K562 (cell line): ENCODE measurements around the gene CTNNBL1. TPM values are rescaled to one million over a fixed set of nuclear protein-coding genes. Genes with fewer than 3 reads are reported as not detected.

Experiments used
- BRF2 ChIP-seq: IDR thresholded peaks from 3 replicates; pipeline ENCODE4 v1.6.1; 2011; ENCODE audit warnings: borderline replicate concordance, mild to moderate bottlenecking; ENCODE audit not compliant: insufficient read length, insufficient read depth
- CBFA2T3 ChIP-seq: fragments of 450-650 bp; IDR thresholded peaks from 2 replicates; pipeline ENCODE4 v1.6.1; 2017
- CHD4 ChIP-seq: fragments of 200-600 bp; sonication (generic); IDR thresholded peaks from 3 replicates; pipeline ENCODE4 v1.6.1; 2012; ENCODE audit warnings: low read depth, mild to moderate bottlenecking, mixed read lengths, low read length, inconsistent platforms; ENCODE audit not compliant: insufficient read depth, insufficient replicate concordance, poor library complexity, severe bottlenecking
- CTBP1 ChIP-seq: fragments of 450-650 bp; IDR thresholded peaks from 2 replicates; pipeline ENCODE4 v1.6.1; 2016; ENCODE audit warnings: borderline replicate concordance
- POLR2AphosphoS5 ChIP-seq: IDR thresholded peaks from 2 replicates; pipeline ENCODE4 v1.6.1; 2011; ENCODE audit warnings: mild to moderate bottlenecking, low read depth, low read length, moderate library complexity; ENCODE audit not compliant: control insufficient read depth, insufficient read depth
- TCF3 ChIP-seq: sonication (generic); formaldehyde crosslinking; IDR thresholded peaks from 2 replicates; pipeline ENCODE4 v1.4.0; 2020; ENCODE audit warnings: mild to moderate bottlenecking, missing genetic modification reagents
- ZNF318 ChIP-seq, 2 experiments: fragments of 450-650 bp; IDR thresholded peaks; 2 replicates each; pipeline ENCODE4 v1.6.1; 2016; ENCODE audit warnings: mild to moderate bottlenecking in 2 of 2, borderline replicate concordance in 1 of 2, low read depth in 1 of 2, moderate library complexity in 1 of 2
- ZNF639 ChIP-seq, 2 experiments: fragments of 200-800 bp in 1 of 2; sonication (Bioruptor generic) in 1 of 2; sonication (generic) in 1 of 2; formaldehyde crosslinking in 1 of 2; IDR thresholded peaks in 1 of 2; conservative IDR thresholded peaks in 1 of 2; 2 replicates each; pipeline versions ENCODE4 v1.5.0 to v1.6.1; 2016 to 2020; ENCODE audit warnings: missing compliant biosample characterization in 1 of 2, missing genetic modification characterization in 1 of 2, missing genetic modification reagents in 1 of 2
- polyA plus RNA-seq, 8 experiments: library from polyadenylated mRNA; depleted of rRNA in 4 of 8; stranded (reverse) in 5 of 8; unstranded in 3 of 8; fragments of >200 nt; fragmentation: Nextera tagmentation in 2 of 8; fragmentation: Illumina TruSeq in 1 of 8; extraction: Ambion mirVana in 2 of 8; extraction: Trizol in 1 of 8; gene quantifications; 2 replicates each; pipeline versions ENCODE4 v1.2.1 to v1.2.3, GENCODE V29; 2011 to 2014; ENCODE audit warnings: inconsistent platforms in 1 of 8, missing spikeins in 1 of 8
- total RNA-seq, 7 experiments: library from RNA; depleted of rRNA in 6 of 7; stranded (reverse); fragments of >200 nt in 6 of 7; fragmentation: Illumina TruSeq in 2 of 7; extraction: Trizol in 2 of 7; gene quantifications; 2 replicates each; pipeline versions ENCODE4 v1.2.1 to v1.2.3, GENCODE V29; 2011 to 2021; ENCODE audit warnings: low replicate concordance in 1 of 7
- TF ChIP-seq, protein P1 (sequence below), 2 experiments: IDR thresholded peaks in 1 of 2; conservative IDR thresholded peaks in 1 of 2; 2 replicates each; pipeline ENCODE4 v1.6.1; 2016; ENCODE audit warnings: low read depth in 2 of 2, mild to moderate bottlenecking in 1 of 2, missing compliant biosample characterization in 1 of 2, missing genetic modification characterization in 1 of 2, moderate library complexity in 1 of 2

The CTNNBL1 gene
- total and polyA plus RNA-seq, 9 of the 15 experiments (the other 6 are each of a cell fraction or from before 2014, with no cell fraction given): 32.4 to 85.6 (median 43.6) TPM

GRCh38 chr20:37880726-37881591 is 187.1 kb downstream of the CTNNBL1 start (continued):
- TF ChIP-seq BRF2: no peak
- peak in 1 of 2 experiments; percentile 20; a peak in 1 of 4 replicates for TF ChIP-seq ZNF318 (IDR thresholded peaks at IDR 0.05; ENCODE audit: borderline replicate concordance in 1 of 2, low read depth in 1 of 2)
- no peak for TF ChIP-seq POLR2AphosphoS5
- TF ChIP-seq CHD4: no peak
- peak; percentile 19; the same call in 1 of the 2 replicates for TF ChIP-seq CTBP1
- peak; percentile 76 for TF ChIP-seq TCF3 (CRISPR knock-in tag)
- TF ChIP-seq, protein P1, sequence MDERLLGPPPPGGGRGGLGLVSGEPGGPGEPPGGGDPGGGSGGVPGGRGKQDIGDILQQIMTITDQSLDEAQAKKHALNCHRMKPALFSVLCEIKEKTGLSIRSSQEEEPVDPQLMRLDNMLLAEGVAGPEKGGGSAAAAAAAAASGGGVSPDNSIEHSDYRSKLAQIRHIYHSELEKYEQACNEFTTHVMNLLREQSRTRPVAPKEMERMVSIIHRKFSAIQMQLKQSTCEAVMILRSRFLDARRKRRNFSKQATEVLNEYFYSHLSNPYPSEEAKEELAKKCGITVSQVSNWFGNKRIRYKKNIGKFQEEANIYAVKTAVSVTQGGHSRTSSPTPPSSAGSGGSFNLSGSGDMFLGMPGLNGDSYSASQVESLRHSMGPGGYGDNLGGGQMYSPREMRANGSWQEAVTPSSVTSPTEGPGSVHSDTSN (CRISPR knock-in tag; IDR thresholded peaks at IDR 0.05; ENCODE audit: low read depth): no peak
- TF ChIP-seq, protein P1 (tag; conservative IDR thresholded peaks at IDR 0.05; ENCODE audit: low read depth): peak; percentile 75
- no peak for TF ChIP-seq ZNF639 (CRISPR knock-in tag; conservative IDR thresholded peaks at IDR 0.05 in 1 of 2, IDR thresholded peaks at IDR 0.05 in 1 of 2)
- TF ChIP-seq CBFA2T3: peak; percentile 79
